Liver (tissue), 9 donors: ENCODE measurements around the gene KCNQ5. TPM values are rescaled to one million over a fixed set of nuclear protein-coding genes. Genes with fewer than 3 reads are reported as not detected.

Experiments used
- DNase-seq: peaks from one replicate; pipeline ENCODE4 v3.0.0-alpha.2; 2017; ENCODE audit warnings: low spot score
- H3K27ac ChIP-seq, 2 donors: one replicate each; pipeline ENCODE4 v1.7.0; 2013; ENCODE audit warnings: inconsistent platforms in 2 of 2, low read length in 2 of 2, control low read depth in 1 of 2, low read depth in 1 of 2, mild to moderate bottlenecking in 1 of 2
- H3K27me3 ChIP-seq, 4 donors: one replicate each; pipeline versions ENCODE4 v1.6.1 to v1.7.0; 2013; ENCODE audit warnings: low read length in 3 of 4, inconsistent platforms in 1 of 4, mild to moderate bottlenecking in 1 of 4, moderate library complexity in 1 of 4; ENCODE audit not compliant: control insufficient read depth in 4 of 4, insufficient read depth in 4 of 4
- H3K36me3 ChIP-seq, 4 donors: one replicate each; pipeline versions ENCODE4 v1.6.1 to v1.7.0; 2013; ENCODE audit warnings: low read length in 3 of 4, mild to moderate bottlenecking in 3 of 4, low read depth in 1 of 4, moderate library complexity in 1 of 4; ENCODE audit not compliant: control insufficient read depth in 4 of 4, insufficient read depth in 3 of 4
- H3K4me1 ChIP-seq, 4 donors: one replicate each; pipeline versions ENCODE4 v1.6.1 to v1.7.0; 2013; ENCODE audit warnings: low read length in 3 of 4, mild to moderate bottlenecking in 3 of 4, moderate library complexity in 1 of 4; ENCODE audit not compliant: control insufficient read depth in 4 of 4, insufficient read depth in 4 of 4
- H3K4me3 ChIP-seq, 3 donors: one replicate each; pipeline versions ENCODE4 v1.6.1 to v1.7.0; 2013; ENCODE audit warnings: low read length in 3 of 3, control low read depth in 1 of 3, low read depth in 1 of 3, mild to moderate bottlenecking in 1 of 3
- H3K9ac ChIP-seq, 2 donors: one replicate each; pipeline ENCODE4 v1.7.0; 2013; ENCODE audit warnings: low read length in 2 of 2, mild to moderate bottlenecking in 2 of 2, moderate library complexity in 2 of 2, control low read depth in 1 of 2, low read depth in 1 of 2
- H3K9me3 ChIP-seq, 4 donors: one replicate each; pipeline versions ENCODE4 v1.6.1 to v1.7.0; 2013; ENCODE audit warnings: low read length in 3 of 4; ENCODE audit not compliant: control insufficient read depth in 4 of 4
- ATF3 ChIP-seq: IDR thresholded peaks from 2 replicates; pipeline ENCODE4 v1.6.1; 2016; ENCODE audit warnings: antibody characterized with exemption
- EGR1 ChIP-seq, 2 donors: IDR thresholded peaks; 2 replicates each; pipeline ENCODE4 v1.6.1; 2016 to 2018; ENCODE audit warnings: antibody characterized with exemption in 2 of 2, low read depth in 2 of 2
- FOXA1 ChIP-seq: IDR thresholded peaks from 2 replicates; pipeline ENCODE4 v1.6.1; 2016; ENCODE audit warnings: antibody characterized with exemption
- GABPA ChIP-seq, 2 donors: IDR thresholded peaks in 1 of 2; conservative IDR thresholded peaks in 1 of 2; 2 replicates each; pipeline ENCODE4 v1.6.1; 2016; ENCODE audit warnings: antibody characterized with exemption in 2 of 2, mild to moderate bottlenecking in 1 of 2, moderate library complexity in 1 of 2
- HNF4A ChIP-seq, 2 donors: conservative IDR thresholded peaks; 2 replicates each; pipeline ENCODE4 v1.6.1; 2016; ENCODE audit warnings: antibody characterized with exemption in 2 of 2, mild to moderate bottlenecking in 2 of 2
- HNF4G ChIP-seq: IDR thresholded peaks from 2 replicates; pipeline ENCODE4 v1.6.1; 2016; ENCODE audit warnings: antibody characterized with exemption
- JUND ChIP-seq, 2 donors: IDR thresholded peaks; 2 replicates each; pipeline ENCODE4 v1.6.1; 2016; ENCODE audit warnings: antibody characterized with exemption in 2 of 2
- MAX ChIP-seq: IDR thresholded peaks from 2 replicates; pipeline ENCODE4 v1.6.1; 2016; ENCODE audit warnings: antibody characterized with exemption
- NR2F2 ChIP-seq: IDR thresholded peaks from 2 replicates; pipeline ENCODE4 v1.6.1; 2016; ENCODE audit warnings: antibody characterized with exemption
- REST ChIP-seq: IDR thresholded peaks from 2 replicates; pipeline ENCODE4 v1.6.1; 2016; ENCODE audit warnings: antibody characterized with exemption, mild to moderate bottlenecking
- RXRA ChIP-seq, 2 donors: IDR thresholded peaks; 2 replicates each; pipeline ENCODE4 v1.6.1; 2017 to 2018; ENCODE audit warnings: antibody characterized with exemption in 2 of 2, mild to moderate bottlenecking in 1 of 2
- SP1 ChIP-seq: IDR thresholded peaks from 2 replicates; pipeline ENCODE4 v1.6.1; 2018; ENCODE audit warnings: antibody characterized with exemption, mild to moderate bottlenecking
- TAF1 ChIP-seq: conservative IDR thresholded peaks from 2 replicates; pipeline ENCODE4 v1.6.1; 2016; ENCODE audit warnings: antibody characterized with exemption, mild to moderate bottlenecking
- YY1 ChIP-seq: IDR thresholded peaks from 2 replicates; pipeline ENCODE4 v1.6.1; 2016; ENCODE audit warnings: antibody characterized with exemption, mild to moderate bottlenecking
- ZBTB33 ChIP-seq: IDR thresholded peaks from 2 replicates; pipeline ENCODE4 v1.6.1; 2016; ENCODE audit warnings: antibody characterized with exemption
- polyA plus RNA-seq, 2 donors: library from polyadenylated mRNA; stranded (reverse) in 1 of 2; unstranded in 1 of 2; fragments of 200-250 nt in 1 of 2; fragments of >200 nt in 1 of 2; fragmentation: Nextera tagmentation in 1 of 2; extraction: Ambion mirVana in 1 of 2; gene quantifications; one replicate each; pipeline versions ENCODE4 v1.2.1 to v1.2.3, GENCODE V29; 2013 to 2015
- total RNA-seq, 2 donors: library from RNA; depleted of rRNA; stranded (reverse); fragments of >200 nt; gene quantifications; one replicate each; pipeline ENCODE4 v1.2.3, GENCODE V29; 2014
- donor health status: healthy.
- donor health status: healthy.
- donor health status: healthy.
- donor health status: healthy.
- donor health status: healthy.

The KCNQ5 gene
- total and polyA plus RNA-seq, 4 donors = 0.02 to 1.1 (median 0.15) TPM

DNA sequence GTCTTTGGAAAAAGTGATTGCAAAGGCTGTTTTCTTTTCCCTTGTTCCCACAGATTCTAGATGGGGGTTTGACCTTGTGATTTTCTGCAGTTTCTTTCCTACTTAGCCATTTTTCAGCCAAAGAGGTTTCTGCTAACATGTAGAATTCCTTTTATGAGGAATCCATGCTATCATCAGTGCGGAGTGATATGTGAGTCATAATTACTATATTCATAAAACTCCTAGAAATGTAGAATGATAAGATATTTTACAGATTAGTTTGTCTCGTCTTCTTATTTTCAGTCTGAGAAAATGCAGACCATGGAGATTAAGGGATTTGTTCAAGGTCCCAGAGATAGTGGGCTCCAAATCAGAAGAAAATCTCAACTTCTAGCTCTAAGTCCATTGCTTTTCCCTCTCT is 98.6 kb downstream of the KCNQ5 start (continued):
- TF ChIP-seq REST = no peak
- TF ChIP-seq YY1 = no peak
- TF ChIP-seq ATF3 = no peak
- no peak for TF ChIP-seq NR2F2
- no peak for TF ChIP-seq JUND (IDR thresholded peaks at IDR 0.05)
- TF ChIP-seq FOXA1 = no peak
- TF ChIP-seq GABPA (IDR thresholded peaks at IDR 0.05 in 1 of 2, conservative IDR thresholded peaks at IDR 0.05 in 1 of 2) = no peak
- no peak for TF ChIP-seq HNF4A (conservative IDR thresholded peaks at IDR 0.05)

GRCh38 chr6:72721346-72721745 is 99.5 kb downstream of the KCNQ5 start:
- H3K27ac ChIP-seq = no peak overlapping the region
- H3K9ac ChIP-seq = no peak overlapping the region
- H3K4me1 ChIP-seq = no peaks in the 10 kb centered on the region
- H3K9me3 ChIP-seq = no peaks in the 10 kb centered on the region
- no peaks in the 10 kb centered on the region for H3K36me3 ChIP-seq
- no peak for TF ChIP-seq SP1
- TF ChIP-seq REST = no peak
- TF ChIP-seq TAF1 = no peak
- TF ChIP-seq HNF4G = no peak
- no peak for TF ChIP-seq MAX
- TF ChIP-seq HNF4A (conservative IDR thresholded peaks at IDR 0.05) = no peak
- no peak for TF ChIP-seq EGR1 (IDR thresholded peaks at IDR 0.05; ENCODE audit: low read depth in 2 of 2)
- no peak for TF ChIP-seq RXRA (IDR thresholded peaks at IDR 0.05)
- no peak for TF ChIP-seq ATF3
- no peak for TF ChIP-seq ZBTB33
- no peak for TF ChIP-seq NR2F2
- TF ChIP-seq JUND (IDR thresholded peaks at IDR 0.05) = no peak
- TF ChIP-seq GABPA (IDR thresholded peaks at IDR 0.05 in 1 of 2, conservative IDR thresholded peaks at IDR 0.05 in 1 of 2) = no peak
- no peaks in the 10 kb centered on the region for H3K27me3 ChIP-seq
- no peak overlapping the region for H3K4me3 ChIP-seq
- DNase-seq = no peak
